Naive thymus-derived CD4-positive, alpha-beta T cell (primary cell): ENCODE results near the gene LRP4. TPM values are rescaled to one million over a fixed set of nuclear protein-coding genes. Genes with fewer than 3 reads are reported as not detected.

Source experiments
- ATAC-seq: fragments of 150-1000 bp; cut with Tn5 transposase; 2 replicates; pipeline ENCODE4 v1.10.0; 2021; ENCODE audit warnings: mild to moderate bottlenecking, moderate library complexity
- CTCF ChIA-PET: fragments of 350-600 bp; sonication (Branson Sonifier 250); formaldehyde crosslinking; loops from one replicate; lab custom pipeline; 2021; ENCODE audit warnings: antibody characterized with exemption; lab: Charles Lee
- POLR2A ChIA-PET: fragments of 350-600 bp; sonication (Branson Sonifier 250); formaldehyde crosslinking; loops from one replicate; lab custom pipeline; 2021; ENCODE audit warnings: antibody characterized with exemption, inconsistent platforms; lab: Charles Lee
- DNase-seq, 9 donors: peaks; one replicate each; pipeline versions ENCODE4 v3.0.0 to v3.0.0-alpha.2; 2020 to 2022; ENCODE audit warnings: mixed read lengths in 1 of 9
- H3K27ac ChIP-seq: one replicate; pipeline ENCODE4 v1.7.0; 2013; ENCODE audit warnings: mild to moderate bottlenecking, low read depth, low read length, moderate library complexity
- H3K27me3 ChIP-seq, 2 donors: one replicate each; pipeline ENCODE4 v1.7.0; 2013; ENCODE audit warnings: low read length in 2 of 2, mild to moderate bottlenecking in 2 of 2, moderate library complexity in 2 of 2; ENCODE audit not compliant: control insufficient read depth in 2 of 2, insufficient read depth in 2 of 2
- H3K36me3 ChIP-seq, 3 experiments: 1 replicate in 2 of 3; 2 replicates in 1 of 3; pipeline ENCODE4 v1.7.0; 2013; ENCODE audit warnings: low read length in 3 of 3, mild to moderate bottlenecking in 3 of 3, moderate library complexity in 1 of 3; ENCODE audit not compliant: insufficient read depth in 3 of 3, control insufficient read depth in 2 of 3
- H3K4me1 ChIP-seq, 2 donors: one replicate each; pipeline ENCODE4 v1.7.0; 2013; ENCODE audit warnings: low read length in 2 of 2, mild to moderate bottlenecking in 2 of 2, moderate library complexity in 1 of 2; ENCODE audit not compliant: control insufficient read depth in 2 of 2, insufficient read depth in 2 of 2
- H3K4me3 ChIP-seq: 2 replicates; pipeline ENCODE4 v1.7.0; 2013; ENCODE audit warnings: mild to moderate bottlenecking, low read length
- H3K9me3 ChIP-seq, 3 experiments: 1 replicate in 2 of 3; 2 replicates in 1 of 3; pipeline ENCODE4 v1.7.0; 2013; ENCODE audit warnings: low read length in 3 of 3; ENCODE audit not compliant: control insufficient read depth in 2 of 3
- H3K27ac Mint-ChIP-seq, 9 donors: one replicate each; pipeline ENCODE4 v1.8.0; 2020 to 2022; ENCODE audit warnings: mixed read lengths in 9 of 9, mild to moderate bottlenecking in 8 of 9, moderate library complexity in 5 of 9, inconsistent platforms in 2 of 9
- H3K27me3 Mint-ChIP-seq, 5 donors: one replicate each; pipeline ENCODE4 v1.8.0; 2021 to 2022; ENCODE audit warnings: mixed read lengths in 5 of 5, mild to moderate bottlenecking in 1 of 5
- H3K36me3 Mint-ChIP-seq, 5 donors: one replicate each; pipeline ENCODE4 v1.8.0; 2020 to 2022; ENCODE audit warnings: mixed read lengths in 5 of 5, mild to moderate bottlenecking in 3 of 5, inconsistent platforms in 1 of 5
- H3K4me1 Mint-ChIP-seq, 7 donors: one replicate each; pipeline ENCODE4 v1.8.0; 2020 to 2022; ENCODE audit warnings: mixed read lengths in 7 of 7, mild to moderate bottlenecking in 3 of 7, inconsistent platforms in 1 of 7
- H3K4me3 Mint-ChIP-seq, 10 donors: one replicate each; pipeline ENCODE4 v1.8.0; 2020 to 2022; ENCODE audit warnings: mild to moderate bottlenecking in 10 of 10, mixed read lengths in 10 of 10, moderate library complexity in 6 of 10, inconsistent platforms in 2 of 10
- H3K9me3 Mint-ChIP-seq, 11 donors: one replicate each; pipeline ENCODE4 v1.8.0; 2020 to 2022; ENCODE audit warnings: mixed read lengths in 11 of 11, mild to moderate bottlenecking in 4 of 11, inconsistent platforms in 1 of 11, moderate library complexity in 1 of 11
- intact Hi-C, 2 donors: fragments of 100-400 bp; cut with micrococcal nuclease; formaldehyde crosslinking; loops; one replicate each; pipeline ENCODE4 v1.15.1; 2023
- polyA plus RNA-seq, 2 donors: library from polyadenylated mRNA; unstranded; fragments of 300-500 nt; fragmentation: Illumina TruSeq; gene quantifications; one replicate each; pipeline ENCODE4 v1.2.3, GENCODE V29; 2021
- total RNA-seq, 6 experiments: library from RNA in 5 of 6; stranded (reverse) in 5 of 6; gene quantifications; 1 replicate in 5 of 6; 2 replicates in 1 of 6; pipeline ENCODE4 v1.2.3 and lab custom pipeline; 2021 to 2026

LRP4 gene
- total and polyA plus RNA-seq, 7 experiments from 2014 or later, result not detected

DNA sequence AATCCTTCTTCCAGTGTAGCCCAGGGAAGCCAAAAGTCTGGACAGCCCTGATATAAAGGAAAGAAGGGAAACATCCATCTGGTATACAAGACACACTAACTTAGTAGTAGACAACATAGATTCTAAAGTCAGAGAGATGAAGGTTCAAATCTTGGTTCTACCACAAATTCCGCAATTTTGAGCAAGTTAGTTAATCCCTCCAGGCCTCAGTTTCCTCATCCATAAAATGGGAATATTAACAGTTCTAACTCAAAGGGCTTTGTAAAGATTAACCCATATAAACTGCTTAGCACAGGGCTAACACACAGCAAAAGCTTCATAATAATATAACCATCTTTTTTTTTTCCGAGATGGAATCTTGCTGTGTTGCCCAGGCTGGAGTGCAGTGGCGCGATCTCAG lies 10.7 kb downstream of the LRP4 start:
- intact Hi-C loops, result no loop called here
- Histone ChIP-seq H3K9me3 (no peaks in the 10 kb centered on the region), H3K4me1 (no peaks in the 10 kb centered on the region), H3K27me3 (no peaks in the 10 kb centered on the region), H3K4me3 (no peak overlapping the region), H3K27ac (no peak overlapping the region), H3K36me3 (no peaks in the 10 kb centered on the region)
- no peak for ATAC-seq
- Mint-ChIP-seq H3K27me3 (peaks cover 8 to 46% (median 20%) of the 10 kb centered on the region in 5 donors), H3K4me1 (peaks cover 0 to under 1% (median 0%) of the 10 kb centered on the region in 7 donors), H3K27ac (no peak overlapping the region), H3K4me3 (no peak overlapping the region), H3K36me3 (no peaks in the 10 kb centered on the region), H3K9me3 (peaks cover 0 to 3% (median 0%) of the 10 kb centered on the region in 11 donors)
- CTCF ChIA-PET, result interaction anchor here (1.5 kb wide), 1 partner anchor 9 kb away, joined by 4 read pairs; no protein-coding TSS in a partner anchor
- POLR2A ChIA-PET, result no interaction called here
- no peak for DNase-seq

DNA sequence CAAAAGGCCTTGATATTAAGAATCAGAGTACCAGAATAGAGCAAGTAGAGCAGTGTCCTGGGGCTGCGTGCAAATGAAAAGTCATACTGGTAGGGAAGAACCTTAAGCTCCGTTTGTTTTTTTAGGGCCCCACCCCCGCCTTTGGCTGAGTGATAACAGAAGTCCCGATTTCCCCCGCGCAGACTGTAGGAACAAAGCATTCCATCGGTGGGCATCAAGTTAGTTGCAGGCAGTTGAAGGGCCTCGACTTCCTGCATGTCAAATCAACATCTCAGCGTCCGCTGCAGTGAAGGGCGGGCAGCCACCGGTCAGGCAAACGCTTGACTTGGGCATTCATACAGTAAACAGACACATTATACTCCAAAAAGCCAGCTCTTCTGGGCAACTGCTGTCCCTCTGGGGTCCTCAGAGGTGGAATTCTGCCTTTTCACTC lies 11.7 kb downstream of the LRP4 start:
- ATAC-seq, result no peak
- Histone ChIP-seq H3K4me1 (no peaks in the 10 kb centered on the region), H3K27me3 (no peaks in the 10 kb centered on the region), H3K36me3 (no peaks in the 10 kb centered on the region), H3K27ac (no peak overlapping the region), H3K9me3 (no peaks in the 10 kb centered on the region), H3K4me3 (no peak overlapping the region)
- peaks cover 0 to 3% (median 0%) of the 10 kb centered on the region in 11 donors for H3K9me3 Mint-ChIP-seq
- intact Hi-C loops, result no loop called here
- H3K4me3 Mint-ChIP-seq, result no peak overlapping the region
- ChIA-PET CTCF (interaction anchor here (1.5 kb wide), 1 partner anchor 10 kb away, joined by 4 read pairs; no protein-coding TSS in a partner anchor), POLR2A (no interaction called here)
- no peak overlapping the region for H3K27ac Mint-ChIP-seq
- H3K36me3 Mint-ChIP-seq, result no peaks in the 10 kb centered on the region
- no peak for DNase-seq
- H3K27me3 Mint-ChIP-seq, result peaks cover 4 to 40% (median 11%) of the 10 kb centered on the region in 5 donors
- no peaks in the 10 kb centered on the region for H3K4me1 Mint-ChIP-seq

DNA sequence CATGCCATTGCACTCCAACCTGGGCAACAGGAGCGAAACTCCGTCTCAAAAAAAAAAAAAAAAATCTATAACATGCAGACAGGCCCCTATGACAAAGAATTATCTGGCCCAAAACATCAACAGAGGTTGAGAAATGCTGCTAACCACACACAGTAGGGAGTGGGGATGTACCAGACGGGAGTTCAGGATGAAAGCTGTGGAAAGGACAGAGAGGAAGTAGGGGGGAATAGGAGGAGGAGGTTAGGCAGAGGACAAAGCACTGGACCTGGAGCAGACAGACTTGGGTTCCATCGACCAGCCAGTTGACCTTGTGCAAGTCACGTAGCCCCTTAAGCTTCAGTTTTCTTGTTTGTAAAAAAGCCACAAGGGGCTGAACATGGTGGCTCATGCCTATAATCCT lies 12.5 kb downstream of the LRP4 start:
- no peaks in the 10 kb centered on the region for H3K4me1 ChIP-seq
- Mint-ChIP-seq H3K4me1 (no peaks in the 10 kb centered on the region), H3K27ac (no peak overlapping the region), H3K9me3 (peaks cover 0 to 3% (median 0%) of the 10 kb centered on the region in 11 donors), H3K4me3 (no peak overlapping the region), H3K36me3 (no peaks in the 10 kb centered on the region), H3K27me3 (peaks cover 4 to 34% (median 5%) of the 10 kb centered on the region in 5 donors)
- intact Hi-C loops, result no loop called here
- no peak for ATAC-seq
- H3K27ac ChIP-seq, result no peak overlapping the region
- H3K9me3 ChIP-seq, result no peaks in the 10 kb centered on the region
- no peaks in the 10 kb centered on the region for H3K36me3 ChIP-seq
- H3K4me3 ChIP-seq, result no peak overlapping the region
- H3K27me3 ChIP-seq, result no peaks in the 10 kb centered on the region
- CTCF ChIA-PET, result no interaction called here
- POLR2A ChIA-PET, result no interaction called here
- no peak for DNase-seq

DNA sequence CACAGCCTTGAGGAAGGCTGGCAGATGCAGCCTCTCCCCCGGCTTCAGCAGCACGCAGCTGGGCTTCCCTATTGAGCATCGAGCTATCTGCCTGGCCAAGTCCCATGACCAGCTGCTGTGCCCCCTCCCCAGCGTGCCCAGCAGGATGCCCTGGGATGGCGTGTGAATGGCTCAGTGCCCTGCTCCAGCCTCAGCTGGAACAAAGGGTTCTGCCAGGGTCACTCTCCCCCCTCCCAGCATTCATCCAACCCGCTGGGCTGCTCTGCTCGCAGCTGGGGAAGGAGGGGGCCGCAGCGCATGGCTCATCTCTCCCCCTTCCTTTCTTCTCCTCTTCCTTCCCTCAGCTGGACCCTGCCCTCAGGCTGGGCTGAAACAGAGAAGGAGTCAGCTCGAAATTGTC lies 14.5 kb downstream of the LRP4 start:
- Histone ChIP-seq H3K36me3 (no peaks in the 10 kb centered on the region), H3K27ac (no peak overlapping the region), H3K4me1 (no peaks in the 10 kb centered on the region), H3K9me3 (no peaks in the 10 kb centered on the region), H3K4me3 (no peak overlapping the region), H3K27me3 (no peaks in the 10 kb centered on the region)
- ChIA-PET POLR2A (no interaction called here), CTCF (no interaction called here)
- H3K4me1 Mint-ChIP-seq, result no peaks in the 10 kb centered on the region
- intact Hi-C loops, result no loop called here
- no peak for DNase-seq
- H3K27ac Mint-ChIP-seq, result no peak overlapping the region
- H3K27me3 Mint-ChIP-seq, result peaks cover under 1 to 25% (median 2%) of the 10 kb centered on the region in 5 donors
- no peaks in the 10 kb centered on the region for H3K36me3 Mint-ChIP-seq
- ATAC-seq, result no peak
- no peak overlapping the region for H3K4me3 Mint-ChIP-seq
- peaks cover 0 to 3% (median 0%) of the 10 kb centered on the region in 11 donors for H3K9me3 Mint-ChIP-seq

DNA sequence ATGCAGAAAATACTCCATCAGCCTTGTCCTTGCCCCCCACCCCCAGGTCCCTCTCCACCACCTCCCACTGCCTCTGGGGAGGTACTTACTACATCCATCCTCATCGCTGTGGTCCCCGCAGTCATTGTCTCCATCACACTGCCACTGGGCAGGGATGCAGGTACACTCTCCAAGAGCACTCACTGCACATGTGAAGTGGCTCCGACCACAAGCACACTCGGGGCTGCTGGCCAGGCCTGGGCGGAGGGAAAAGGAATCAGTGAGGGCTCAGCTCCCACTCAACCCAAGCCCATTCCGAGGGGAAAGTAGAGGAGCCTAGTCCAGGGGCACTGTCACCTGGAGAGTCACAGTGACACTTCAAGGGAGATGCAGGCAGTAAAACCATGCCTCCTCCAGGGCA lies 15.7 kb downstream of the LRP4 start:
- H3K4me3 ChIP-seq, result no peak overlapping the region
- H3K9me3 ChIP-seq, result no peaks in the 10 kb centered on the region
- ChIA-PET POLR2A (no interaction called here), CTCF (no interaction called here)
- Mint-ChIP-seq H3K36me3 (no peaks in the 10 kb centered on the region), H3K4me1 (no peaks in the 10 kb centered on the region), H3K9me3 (peaks cover 0 to 3% (median 0%) of the 10 kb centered on the region in 11 donors), H3K27me3 (peaks cover 0 to 20% (median 4%) of the 10 kb centered on the region in 5 donors), H3K4me3 (no peak overlapping the region), H3K27ac (no peak overlapping the region)
- ATAC-seq (no peak), DNase-seq (no peak)
- no peak overlapping the region for H3K27ac ChIP-seq
- H3K36me3 ChIP-seq, result no peaks in the 10 kb centered on the region
- H3K4me1 ChIP-seq, result no peaks in the 10 kb centered on the region
- intact Hi-C loops, result no loop called here
- no peaks in the 10 kb centered on the region for H3K27me3 ChIP-seq

DNA sequence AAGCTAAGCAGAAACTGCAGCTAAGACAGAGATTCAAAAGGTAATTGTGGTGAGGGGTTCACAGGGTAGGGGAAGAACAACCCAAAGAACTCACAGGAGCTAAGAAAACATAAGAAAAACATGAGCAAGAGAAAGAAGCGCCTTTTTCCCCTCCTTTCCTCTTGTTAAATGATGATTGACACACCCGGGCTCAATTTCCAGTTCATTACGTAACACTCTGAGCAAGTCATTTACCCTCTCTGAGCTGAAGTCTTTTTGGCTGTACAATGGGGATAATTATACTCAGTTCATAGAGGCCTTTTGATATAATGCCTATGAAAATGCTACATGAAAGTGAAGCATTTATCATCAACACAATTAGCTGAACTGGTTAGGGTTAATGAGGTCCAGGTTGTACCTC lies 17.2 kb downstream of the LRP4 start:
- DNase-seq, result no peak

DNA sequence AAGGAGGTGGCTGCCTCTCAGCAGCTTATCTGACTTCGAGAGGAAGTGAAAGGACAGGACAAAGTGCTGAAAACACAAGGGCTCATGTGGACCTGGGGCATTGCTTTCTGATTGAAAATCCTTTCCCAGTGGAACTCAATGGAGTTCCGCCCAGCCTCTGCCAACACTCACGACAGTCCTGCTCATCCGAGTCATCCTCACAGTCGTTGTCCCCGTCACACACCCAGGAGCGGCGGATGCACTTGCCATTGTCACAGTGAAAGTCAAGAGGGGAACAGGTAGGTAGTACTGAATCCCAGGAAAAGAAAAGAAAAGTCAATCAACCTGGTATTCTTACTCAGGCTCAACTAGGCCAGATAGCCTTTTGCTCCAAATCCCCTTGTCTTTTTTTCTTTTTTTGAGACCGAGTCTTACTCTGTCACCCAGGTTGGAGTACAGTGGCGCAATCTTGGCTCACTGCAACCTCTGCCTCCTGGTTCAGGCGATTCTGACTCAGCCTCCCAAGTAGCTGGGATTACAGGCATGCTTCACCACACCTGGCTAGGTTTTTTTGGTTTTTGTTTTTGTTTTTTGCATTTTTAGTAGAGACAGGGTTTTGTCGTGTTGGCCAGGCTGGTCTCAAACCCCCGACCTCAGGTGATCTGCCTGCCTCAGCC lies 18.1 kb downstream of the LRP4 start:
- Mint-ChIP-seq H3K36me3 (no peaks in the 10 kb centered on the region), H3K9me3 (peaks cover 0 to 2% (median 0%) of the 10 kb centered on the region in 11 donors), H3K27ac (no peak overlapping the region), H3K4me3 (no peak overlapping the region), H3K27me3 (peaks cover 0 to 5% (median 4%) of the 10 kb centered on the region in 5 donors), H3K4me1 (no peaks in the 10 kb centered on the region)
- no peaks in the 10 kb centered on the region for H3K4me1 ChIP-seq
- intact Hi-C loops, result no loop called here
- H3K27me3 ChIP-seq, result no peaks in the 10 kb centered on the region
- DNase-seq (no peak), ATAC-seq (no peak)
- CTCF ChIA-PET, result no interaction called here
- no peak overlapping the region for H3K4me3 ChIP-seq
- POLR2A ChIA-PET, result no interaction called here
- no peaks in the 10 kb centered on the region for H3K36me3 ChIP-seq
- H3K27ac ChIP-seq, result no peak overlapping the region
- H3K9me3 ChIP-seq, result no peaks in the 10 kb centered on the region

More for the DNA sequence above, 17.2 kb downstream of the LRP4 start:
- H3K4me1 Mint-ChIP-seq, result no peaks in the 10 kb centered on the region
- no peaks in the 10 kb centered on the region for H3K36me3 ChIP-seq
- peaks cover 0 to 3% (median 0%) of the 10 kb centered on the region in 11 donors for H3K9me3 Mint-ChIP-seq
- no peak overlapping the region for H3K4me3 Mint-ChIP-seq
- no peak overlapping the region for H3K27ac ChIP-seq
- H3K4me1 ChIP-seq, result no peaks in the 10 kb centered on the region
- no peaks in the 10 kb centered on the region for H3K27me3 ChIP-seq
- no peak overlapping the region for H3K4me3 ChIP-seq
- no peak overlapping the region for H3K27ac Mint-ChIP-seq
- CTCF ChIA-PET, result no interaction called here
- no peak for ATAC-seq
- intact Hi-C loops, result no loop called here
- no peaks in the 10 kb centered on the region for H3K9me3 ChIP-seq
- H3K36me3 Mint-ChIP-seq, result no peaks in the 10 kb centered on the region
- H3K27me3 Mint-ChIP-seq, result peaks cover 0 to 8% (median 4%) of the 10 kb centered on the region in 5 donors
- POLR2A ChIA-PET, result no interaction called here
